HepG2 (cell line): ENCODE data around the gene CENPW. TPM values are rescaled to one million over a fixed set of nuclear protein-coding genes. Genes with fewer than 3 reads are reported as not detected.

ENCODE experiments used
- ATAC-seq: fragments of 200-7000 bp; cut with Tn5 transposase; 3 replicates; pipeline ENCODE4 v1.9.1; 2020; ENCODE audit warnings: mild to moderate bottlenecking, moderate library complexity
- BruUV-seq: library from RNA; stranded (reverse); fragments of 400-500 nt; replicated peaks from 2 replicates; lab custom pipeline; 2021; lab: Mats Ljungman, UMichigan
- CTCF ChIA-PET: fragments of 300-600 bp; formaldehyde crosslinking; extraction: SDS; loops from one replicate; lab custom pipeline; 2021; ENCODE audit warnings: low total read pairs, inconsistent platforms, low intra/inter-chr PET ratio; lab: Yijun Ruan, JAX
- POLR2A ChIA-PET: fragments of 350-600 bp; sonication (Branson Sonifier 250); formaldehyde crosslinking; loops from one replicate; lab custom pipeline; 2020; ENCODE audit warnings: antibody characterized with exemption, inconsistent platforms; lab: Yijun Ruan, JAX
- DNase-seq: peaks from one replicate; pipeline ENCODE4 v3.0.0-alpha.2; 2015; ENCODE audit warnings: low spot score
- FAIRE-seq: peaks from 3 replicates; lab custom pipeline; 2011; peaks lifted over from hg19 to GRCh38; lab: Jason Lieb, UNC
- H2AFZ ChIP-seq: one replicate; pipeline ENCODE4 v1.6.1; 2011; ENCODE audit warnings: low read length, inconsistent platforms
- H3K27ac ChIP-seq: fragments of 300-600 bp; 3 replicates; pipeline ENCODE4 v1.8.0; 2011; ENCODE audit warnings: mixed run types, mild to moderate bottlenecking, mixed read lengths, low read length, inconsistent platforms; ENCODE audit not compliant: insufficient read depth; ENCODE audit errors: extremely low read length
- H3K27me3 ChIP-seq, 2 experiments: fragments of 200-600 bp in 1 of 2; 2 replicates in 1 of 2; 3 replicates in 1 of 2; pipeline versions ENCODE4 v1.6.0 to v1.8.0; 2011; ENCODE audit warnings: low read length in 2 of 2, mild to moderate bottlenecking in 2 of 2, moderate library complexity in 2 of 2, inconsistent platforms in 1 of 2; ENCODE audit not compliant: insufficient read depth in 2 of 2, control insufficient read depth in 1 of 2
- H3K36me3 ChIP-seq, 2 experiments: fragments of 200-600 bp in 1 of 2; replicated peaks in 1 of 2; 2 replicates in 1 of 2; 3 replicates in 1 of 2; pipeline versions ENCODE4 v1.5.1 to v1.8.0; 2011; ENCODE audit warnings: low read length in 2 of 2, inconsistent platforms in 1 of 2; ENCODE audit not compliant: insufficient read depth in 2 of 2, control insufficient read depth in 1 of 2
- H3K4me1 ChIP-seq: 2 replicates; pipeline ENCODE4 v1.5.1; 2012; ENCODE audit warnings: low read length, inconsistent platforms; ENCODE audit not compliant: insufficient read depth
- H3K4me2 ChIP-seq: 2 replicates; pipeline ENCODE4 v1.6.0; 2011; ENCODE audit warnings: low read depth, low read length, inconsistent platforms
- H3K4me3 ChIP-seq, 3 experiments: fragments of 200-600 bp in 1 of 3; sonication (generic), shearing (Covaris generic) in 1 of 3; replicated peaks in 1 of 3; 2 replicates each; pipeline ENCODE4 v1.5.1; 2011 to 2016; ENCODE audit warnings: low read length in 3 of 3, inconsistent platforms in 2 of 3, low read depth in 2 of 3, mild to moderate bottlenecking in 2 of 3, control low read depth in 1 of 3, mixed read lengths in 1 of 3; ENCODE audit not compliant: insufficient read depth in 1 of 3
- H3K79me2 ChIP-seq: one replicate; pipeline ENCODE4 v1.6.1; 2011; ENCODE audit warnings: low read length, inconsistent platforms; ENCODE audit not compliant: insufficient read depth
- H3K9ac ChIP-seq: 2 replicates; pipeline ENCODE4 v1.6.0; 2011; ENCODE audit warnings: mild to moderate bottlenecking, low read depth, low read length, inconsistent platforms; ENCODE audit not compliant: insufficient read depth
- H3K9me3 ChIP-seq: 2 replicates; pipeline ENCODE4 v1.5.1; 2012; ENCODE audit warnings: mild to moderate bottlenecking, low read length
- H4K20me1 ChIP-seq: 2 replicates; pipeline ENCODE4 v1.6.0; 2011; ENCODE audit warnings: inconsistent platforms, mild to moderate bottlenecking, low read length, moderate library complexity; ENCODE audit not compliant: insufficient read depth
- CEBPB ChIP-seq: IDR thresholded peaks from 2 replicates; pipeline ENCODE4 v1.6.1; 2011; ENCODE audit warnings: low read depth, low read length, improper control_type of control experiment, borderline replicate concordance
- CTCF ChIP-seq: sonication (generic); formaldehyde crosslinking; IDR thresholded peaks from 2 replicates; pipeline ENCODE4 v1.5.0; 2020; ENCODE audit warnings: mild to moderate bottlenecking, missing genetic modification reagents, moderate library complexity
- RAD21 ChIP-seq: fragments of 450-650 bp; formaldehyde crosslinking; IDR thresholded peaks from 2 replicates; pipeline ENCODE4 v1.5.0; 2020; ENCODE audit warnings: mild to moderate bottlenecking
- SMC3 ChIP-seq: IDR thresholded peaks from 2 replicates; pipeline ENCODE4 v1.6.1; 2011; ENCODE audit warnings: low read length, improper control_type of control experiment
- STAG1 ChIP-seq: sonication (generic); formaldehyde crosslinking; IDR thresholded peaks from 2 replicates; pipeline ENCODE4 v1.4.0; 2020; ENCODE audit warnings: missing genetic modification reagents
- USF2 ChIP-seq, 2 experiments: sonication (generic) in 1 of 2; formaldehyde crosslinking in 1 of 2; IDR thresholded peaks; 2 replicates each; pipeline versions ENCODE4 v1.5.1 to v1.6.1; 2011 to 2020; ENCODE audit warnings: borderline replicate concordance in 1 of 2, low read depth in 1 of 2, low read length in 1 of 2, mild to moderate bottlenecking in 1 of 2, missing genetic modification reagents in 1 of 2, moderate library complexity in 1 of 2
- ZNF558 ChIP-seq: sonication (generic); formaldehyde crosslinking; IDR thresholded peaks from 2 replicates; pipeline ENCODE4 v1.9.0; 2022; ENCODE audit warnings: mild to moderate bottlenecking, missing genetic modification reagents, borderline replicate concordance
- ZNF746 ChIP-seq: sonication (generic); formaldehyde crosslinking; IDR thresholded peaks from 2 replicates; pipeline ENCODE4 v1.8.0; 2022; ENCODE audit warnings: mild to moderate bottlenecking, missing genetic modification reagents
- ZNF772 ChIP-seq: sonication (generic); formaldehyde crosslinking; IDR thresholded peaks from 2 replicates; pipeline ENCODE4 v1.5.0; 2020; ENCODE audit warnings: mild to moderate bottlenecking, missing genetic modification reagents
- ZSCAN12 ChIP-seq: sonication (generic); formaldehyde crosslinking; IDR thresholded peaks from 2 replicates; pipeline ENCODE4 v1.9.0; 2021; ENCODE audit warnings: mild to moderate bottlenecking, missing genetic modification reagents
- WGBS: methylation state at CpG from one replicate; pipeline ENCODE4 v1.1.6; 2017; ENCODE audit warnings: low lambda C conversion rate; 5-methylcytosine and 5-hydroxymethylcytosine counted together
- in situ Hi-C: cut with HindIII; loops from 2 replicates; pipeline ENCODE4 v1.10.0; 2017; ENCODE audit warnings: low pct_unique_long_range_greater_than_20kb; ENCODE audit not compliant: extremely low pct_ligation_motif_present
- intact Hi-C: fragments of 100-400 bp; cut with micrococcal nuclease; formaldehyde crosslinking; loops from one replicate; pipeline ENCODE4 v1.10.0; 2022; ENCODE audit not compliant: unreplicated experiment
- polyA plus RNA-seq, 8 experiments: library from polyadenylated mRNA; depleted of rRNA in 3 of 8; stranded (reverse) in 7 of 8; unstranded in 1 of 8; fragments of >200 nt; fragmentation: Illumina TruSeq in 4 of 8; extraction: Trizol in 4 of 8; gene quantifications; 2 replicates each; pipeline versions ENCODE4 v1.2.1 to v1.2.3, GENCODE V29; 2011 to 2016; ENCODE audit warnings: low read depth in 4 of 8, missing spikeins in 1 of 8, mixed read lengths in 1 of 8; ENCODE audit not compliant: insufficient read depth in 1 of 8
- total RNA-seq, 5 experiments: library from RNA; depleted of rRNA; stranded (reverse); fragments of >200 nt; fragmentation: Illumina TruSeq; extraction: Trizol; gene quantifications; 2 replicates each; pipeline ENCODE4 v1.2.3, GENCODE V29; 2016; ENCODE audit warnings: low read depth in 1 of 5

The CENPW gene
- total and polyA plus RNA-seq, 2 of the 13 experiments (the other 11 are each of a cell fraction or from before 2014, with no cell fraction given), result 8.6 to 94.7 TPM

GRCh38 chr6:126308362-126308761, 31.6 kb upstream of the CENPW start:
- Histone ChIP-seq H3K27ac (no peak overlapping the region), H3K9me3 (no peaks in the 10 kb centered on the region), H3K36me3 (no peaks in the 10 kb centered on the region), H3K4me1 (no peaks in the 10 kb centered on the region), H2AFZ (no peak overlapping the region), H3K27me3 (no peaks in the 10 kb centered on the region), H4K20me1 (no peaks in the 10 kb centered on the region), H3K4me3 (no peak overlapping the region), H3K9ac (no peak overlapping the region), H3K79me2 (no peaks in the 10 kb centered on the region), H3K4me2 (no peak overlapping the region)
- in situ Hi-C loops (no loop called here), intact Hi-C loops (no loop called here)
- no peak for DNase-seq
- TF ChIP-seq ZSCAN12 (no peak), ZNF558 (CRISPR knock-in tag) (no peak), CEBPB (peak; percentile 69)
- POLR2A ChIA-PET, result no interaction called here
- BruUV-seq, result no TSS peak
- CTCF ChIA-PET, result no interaction called here
- FAIRE-seq, result no peak
- no peak for ATAC-seq
- 65% methylated on average over 3 of the region's 3 CpGs for WGBS

- Histone ChIP-seq H3K4me2 (no peak overlapping the region), H3K9ac (no peak overlapping the region), H3K27me3 (no peaks in the 10 kb centered on the region), H3K4me1 (no peaks in the 10 kb centered on the region), H3K36me3 (no peaks in the 10 kb centered on the region), H2AFZ (no peak overlapping the region), H3K27ac (no peak overlapping the region), H3K9me3 (no peaks in the 10 kb centered on the region), H4K20me1 (no peaks in the 10 kb centered on the region), H3K4me3 (no peak overlapping the region), H3K79me2 (no peaks in the 10 kb centered on the region)
- intact Hi-C loops, result loop anchor here (5.0 to 10.0 kb wide), 3 partner anchors 135 to 317 kb away; no protein-coding TSS in a partner anchor
- in situ Hi-C loops, result no loop called here
- 91% methylated on average over 1 of the region's 1 CpG for WGBS
- FAIRE-seq (peak; percentile 69), DNase-seq (peak; percentile 44), ATAC-seq (peak; percentile 100)
- BruUV-seq, result no TSS peak
- CTCF ChIA-PET, result interaction anchor here (1.3 to 1.5 kb wide), 2 partner anchors 279 to 316 kb away, joined by 5 read pairs; no protein-coding TSS in a partner anchor
- TF ChIP-seq STAG1 (CRISPR knock-in tag) (peak; percentile 46), SMC3 (0 out of 2 replicates have a peak, but pooled peaks have one; percentile 10), CTCF (CRISPR knock-in tag) (peak; percentile 54), ZNF746 (CRISPR knock-in tag) (no peak), ZNF772 (no peak), RAD21 (CRISPR knock-in tag) (0 out of 2 replicates have a peak, but pooled peaks have one; percentile 12), USF2 (IDR thresholded peaks at IDR 0.05; ENCODE audit: low read depth, low read length) (peak; percentile 50; the same call in 1 of the 2 replicates), USF2 (CRISPR knock-in tag; IDR thresholded peaks at IDR 0.05; ENCODE audit: borderline replicate concordance) (no peak)
- POLR2A ChIA-PET, result no interaction called here
Observed at GRCh38 chr6:126312013-126312665, 27.8 kb upstream of the CENPW start.
